SH-SY5Y (cell line): ENCODE data around the gene TFAP2A.

ENCODE experiments used
- GATA2 ChIP-seq: IDR thresholded peaks from 2 replicates; pipeline ENCODE4 v1.6.1; 2011; ENCODE audit warnings: mild to moderate bottlenecking, low read depth, low read length
- GATA3 ChIP-seq: IDR thresholded peaks from 2 replicates; pipeline ENCODE4 v1.6.1; 2011; ENCODE audit warnings: low read depth, mild to moderate bottlenecking, low read length, moderate library complexity

TFAP2A gene

GRCh38 chr6:10411971-10412460 is 2.9 kb downstream of the TFAP2A start:
- no peak for TF ChIP-seq GATA2
- no peak for TF ChIP-seq GATA3

- TF ChIP-seq GATA3 = no peak
These were observed 3.5 kb downstream of the TFAP2A start for GRCh38 chr6:10411131-10411970.

GRCh38 chr6:10410207-10411050 is 4.4 kb downstream of the TFAP2A start:
- TF ChIP-seq GATA3 = no peak
- no peak for TF ChIP-seq GATA2

GRCh38 chr6:10409731-10410206 is 5.1 kb downstream of the TFAP2A start:
- TF ChIP-seq GATA2 (no peak), GATA3 (no peak)

GRCh38 chr6:10409233-10409721 is 5.6 kb downstream of the TFAP2A start:
- no peak for TF ChIP-seq GATA3
- TF ChIP-seq GATA2 = no peak

DNA sequence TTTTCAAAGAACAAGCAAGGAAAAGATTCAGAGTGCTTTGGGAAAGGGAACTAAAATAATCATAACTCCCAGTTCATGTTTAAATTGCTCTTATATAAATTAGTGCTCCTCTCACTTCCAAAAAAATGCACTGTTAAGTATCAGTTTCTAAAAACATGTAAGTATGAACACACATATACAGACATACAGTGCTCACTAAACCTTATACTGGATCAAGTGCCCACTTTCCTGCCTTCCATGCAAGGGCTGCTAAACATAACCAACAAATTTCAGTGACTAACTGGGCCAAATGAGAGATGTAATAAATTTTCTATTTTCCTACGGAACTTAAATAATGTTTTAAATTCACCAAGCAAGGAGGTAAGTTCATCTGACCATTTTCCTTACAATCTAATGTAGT is 6.4 kb downstream of the TFAP2A start:
- TF ChIP-seq GATA2 = no peak
- TF ChIP-seq GATA3 = no peak

GRCh38 chr6:10407674-10408054 is 7.2 kb downstream of the TFAP2A start:
- TF ChIP-seq GATA3 (no peak), GATA2 (no peak)

GRCh38 chr6:10407018-10407673 is 7.7 kb downstream of the TFAP2A start:
- TF ChIP-seq GATA2 (no peak), GATA3 (no peak)

- TF ChIP-seq GATA2 (no peak), GATA3 (no peak)
These were observed 8.3 kb downstream of the TFAP2A start for GRCh38 chr6:10406556-10406955.

DNA sequence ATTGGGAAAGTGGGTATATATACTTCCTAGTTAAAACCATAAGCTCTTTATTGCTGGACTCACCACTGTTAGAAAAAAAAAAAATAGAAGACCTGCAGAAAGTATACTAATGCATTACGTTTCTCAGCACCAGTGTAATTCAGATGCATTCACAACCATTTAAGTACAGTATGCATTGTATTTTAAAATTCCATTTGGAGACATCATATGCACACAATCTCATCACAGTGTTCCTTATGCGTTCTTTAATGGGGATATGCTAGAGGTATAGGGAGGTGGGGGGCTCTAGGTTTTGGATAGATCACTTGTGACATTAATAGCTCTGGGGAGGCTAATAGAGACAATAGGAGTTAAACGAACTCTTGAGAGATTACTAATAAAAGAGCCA is 9.4 kb downstream of the TFAP2A start:
- TF ChIP-seq GATA3 (no peak), GATA2 (no peak)

DNA sequence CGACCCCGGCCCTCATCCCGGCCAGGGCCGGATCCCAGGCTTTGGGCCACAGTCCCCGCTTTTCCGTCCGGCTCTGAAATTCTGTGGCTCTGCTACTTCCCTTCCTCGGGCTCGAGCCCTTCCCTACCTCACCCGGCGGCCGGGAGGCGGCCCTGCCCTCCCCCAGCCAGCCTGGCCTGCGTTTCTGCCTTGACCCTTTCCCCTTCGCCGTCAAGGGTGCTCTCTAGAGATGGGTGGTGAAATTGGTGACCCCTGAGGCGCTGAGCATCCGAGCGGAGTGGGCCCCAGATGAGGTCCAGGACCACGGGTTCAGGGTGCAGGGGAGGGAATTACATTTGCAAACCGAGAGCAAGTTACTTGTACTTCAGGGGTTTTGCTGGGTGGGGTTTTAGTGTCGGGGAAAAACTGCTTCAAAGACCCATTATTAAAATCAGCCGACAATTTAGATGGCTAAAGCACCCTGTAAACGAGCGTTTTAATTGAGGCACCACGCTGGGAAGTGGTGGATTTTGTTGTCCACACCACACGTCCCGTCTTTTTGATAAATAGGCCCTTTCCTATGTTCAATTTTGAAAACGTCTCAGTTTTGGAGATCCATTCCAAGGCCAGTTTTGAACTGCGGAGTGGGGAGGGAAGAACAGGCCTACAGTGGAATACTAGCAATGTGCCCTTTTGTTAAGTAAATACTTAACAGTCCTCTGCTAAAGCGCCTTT is 9.9 kb downstream of the TFAP2A start:
- no peak for TF ChIP-seq GATA3
- no peak for TF ChIP-seq GATA2

DNA sequence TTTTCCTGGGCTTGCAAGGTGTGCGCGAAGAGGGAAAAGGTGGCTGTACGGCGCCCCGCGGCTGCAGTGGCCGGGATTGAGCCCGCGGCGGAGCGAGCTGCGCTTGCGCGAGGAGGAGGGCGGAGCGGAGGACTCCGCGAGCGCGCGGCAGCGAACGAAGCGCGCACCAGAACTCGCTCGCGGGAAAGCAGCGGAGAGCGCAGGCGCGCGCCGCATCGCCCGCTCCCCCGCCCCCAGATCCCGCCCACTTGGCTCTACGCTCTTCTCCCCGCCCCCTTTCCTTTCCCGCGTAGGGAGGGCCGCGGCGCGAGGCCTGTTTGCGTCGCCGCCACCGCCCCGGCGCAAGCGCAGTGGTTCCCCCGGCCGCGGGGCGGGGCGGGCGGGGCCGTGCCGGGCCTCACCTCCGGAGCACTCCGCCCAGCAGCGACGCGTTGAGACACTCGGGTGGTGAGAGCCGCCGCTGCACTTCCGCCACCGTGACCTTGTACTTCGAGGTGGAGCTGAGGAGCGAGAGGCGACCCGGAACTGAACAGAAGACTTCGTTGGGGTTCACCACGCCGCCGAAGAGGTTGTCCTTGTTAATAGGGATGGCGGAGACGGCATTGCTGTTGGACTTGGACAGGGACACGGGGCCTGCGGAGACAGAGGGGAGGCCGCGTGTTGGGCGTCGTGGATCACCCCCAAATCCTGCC is 10.6 kb downstream of the TFAP2A start:
- TF ChIP-seq GATA2 = no peak
